GM12875 (cell line): ENCODE results near the gene SLC38A4.

ENCODE experiments used
- H3K4me3 ChIP-seq: one replicate; pipeline ENCODE4 v1.5.1; 2011; ENCODE audit warnings: low read depth, low read length, control low read depth
- CTCF ChIP-seq: IDR thresholded peaks from 2 replicates; pipeline ENCODE4 v1.5.1; 2011; ENCODE audit warnings: low read depth, mild to moderate bottlenecking, control low read depth, inconsistent platforms, low read length, moderate library complexity, borderline replicate concordance; ENCODE audit not compliant: insufficient read depth

The SLC38A4 gene

GRCh38 chr12:46803517-46803916 is 22.3 kb downstream of the SLC38A4 start:
- no peak overlapping the region for H3K4me3 ChIP-seq
- TF ChIP-seq CTCF, result no peak

- H3K4me3 ChIP-seq, result no peak overlapping the region
- TF ChIP-seq CTCF, result no peak
Measured at GRCh38 chr12:46801293-46801692, 24.5 kb downstream of the SLC38A4 start.

- no peak overlapping the region for H3K4me3 ChIP-seq
- no peak for TF ChIP-seq CTCF
Measured at GRCh38 chr12:46800160-46800559, 25.6 kb downstream of the SLC38A4 start.

GRCh38 chr12:46798648-46799047 is 27.1 kb downstream of the SLC38A4 start:
- TF ChIP-seq CTCF, result no peak
- no peak overlapping the region for H3K4me3 ChIP-seq

- no peak for TF ChIP-seq CTCF
Measured at GRCh38 chr12:46798056-46798455, 27.7 kb downstream of the SLC38A4 start.

GRCh38 chr12:46795988-46796387 is 29.8 kb downstream of the SLC38A4 start:
- TF ChIP-seq CTCF, result no peak

More at GRCh38 chr12:46798056-46798455, 27.7 kb downstream of the SLC38A4 start:
- no peak overlapping the region for H3K4me3 ChIP-seq

GRCh38 chr12:46794593-46795190 is 31.1 kb downstream of the SLC38A4 start:
- TF ChIP-seq CTCF, result no peak
- H3K4me3 ChIP-seq, result no peak overlapping the region

More at GRCh38 chr12:46795988-46796387, 29.8 kb downstream of the SLC38A4 start:
- no peak overlapping the region for H3K4me3 ChIP-seq
